Measurements from ENCODE around the gene FFAR2.
A peak's percentile ranks its signal among the peaks of the same experiment; 100 is the strongest.

The FFAR2 gene

DNA sequence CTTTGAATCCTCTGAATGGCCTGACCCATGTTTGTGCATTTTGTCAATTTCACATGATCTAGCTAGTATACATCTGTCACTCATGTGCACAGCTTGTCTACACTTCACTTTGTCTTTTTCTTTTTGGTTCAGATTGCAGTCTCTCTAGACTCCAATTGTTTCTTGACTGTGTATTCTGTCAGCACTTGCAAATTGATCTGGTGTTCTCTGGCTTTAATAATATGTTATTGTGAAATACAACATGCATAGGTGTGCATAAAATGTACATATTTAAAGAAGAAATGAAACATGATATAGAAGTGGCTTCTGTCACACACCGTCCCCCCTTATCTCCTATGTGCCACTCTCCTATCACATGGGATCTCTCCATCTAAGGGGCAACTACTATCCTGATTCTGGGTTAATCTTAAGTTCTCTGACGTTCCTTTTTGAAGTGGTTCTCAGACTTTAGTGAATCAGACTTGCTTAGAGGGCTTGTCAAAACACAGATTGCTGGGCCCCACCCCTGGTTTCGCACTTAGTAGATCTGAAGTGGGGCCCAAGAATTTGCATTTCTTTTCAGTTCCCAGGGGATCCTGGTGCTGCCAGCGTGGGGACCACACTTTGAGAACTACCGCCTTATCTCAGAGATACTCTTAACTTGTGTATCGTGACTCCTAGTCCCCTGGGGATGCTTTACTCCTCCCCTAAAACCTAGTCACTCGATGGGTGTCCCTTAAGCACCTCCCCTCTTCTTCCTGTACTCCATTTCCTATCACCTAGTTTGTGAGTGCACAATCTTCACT, 36.4 kb downstream of the FFAR2 start:
- DNase-seq (ENCODE audit: low read depth in 1 of 2, low spot score in 1 of 2) = no peak

DNA sequence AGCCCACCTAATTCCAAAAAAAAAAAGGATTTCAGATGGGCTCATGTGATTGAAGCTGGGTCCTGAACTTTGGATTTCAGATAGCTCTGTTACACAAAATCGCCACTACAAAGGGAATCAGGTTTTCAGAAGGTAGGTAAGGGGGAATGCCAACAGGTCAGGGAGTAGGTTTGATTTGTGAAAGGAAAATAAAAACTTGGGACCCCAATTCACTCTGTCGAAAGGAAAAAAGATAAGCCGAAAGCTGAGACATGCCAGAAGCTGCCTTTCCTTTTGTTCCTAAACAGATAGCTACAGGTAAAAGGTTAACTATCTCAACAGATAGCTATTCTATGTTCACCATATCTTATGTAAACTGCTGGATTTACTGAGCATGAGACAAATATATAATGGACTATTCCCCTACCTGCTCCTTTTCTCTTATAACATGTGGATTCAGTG, 38.2 kb downstream of the FFAR2 start:
- no peak for DNase-seq (ENCODE audit: low read depth in 1 of 2, low spot score in 1 of 2)

DNA sequence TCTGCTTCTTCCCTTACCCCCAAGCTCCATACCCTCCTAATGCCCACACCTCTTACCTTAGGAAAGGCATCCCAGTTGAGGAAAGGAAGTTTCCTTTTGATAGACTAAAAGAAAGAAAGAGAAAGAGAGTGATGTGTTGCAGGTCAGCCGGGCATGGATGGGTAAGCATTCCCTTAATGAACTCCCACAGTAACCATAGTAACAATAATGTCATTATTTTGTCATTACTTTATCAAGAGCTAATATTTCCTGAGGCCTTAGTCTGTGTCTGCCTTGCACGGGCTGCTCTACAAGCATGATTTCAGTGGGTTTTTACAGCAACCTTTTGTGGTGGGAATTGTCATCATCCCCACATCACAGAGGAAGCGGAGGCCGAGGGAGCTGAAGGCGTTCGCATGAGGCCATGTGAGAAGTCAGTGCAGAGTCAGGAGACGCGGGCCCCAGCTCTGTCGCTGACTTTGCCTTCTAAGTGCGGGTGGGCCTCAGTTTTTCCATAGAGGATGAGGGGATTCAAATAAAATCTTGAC, 39.7 kb downstream of the FFAR2 start:
- DNase-seq (ENCODE audit: low read depth in 1 of 2, low spot score in 1 of 2) = no peak

DNA sequence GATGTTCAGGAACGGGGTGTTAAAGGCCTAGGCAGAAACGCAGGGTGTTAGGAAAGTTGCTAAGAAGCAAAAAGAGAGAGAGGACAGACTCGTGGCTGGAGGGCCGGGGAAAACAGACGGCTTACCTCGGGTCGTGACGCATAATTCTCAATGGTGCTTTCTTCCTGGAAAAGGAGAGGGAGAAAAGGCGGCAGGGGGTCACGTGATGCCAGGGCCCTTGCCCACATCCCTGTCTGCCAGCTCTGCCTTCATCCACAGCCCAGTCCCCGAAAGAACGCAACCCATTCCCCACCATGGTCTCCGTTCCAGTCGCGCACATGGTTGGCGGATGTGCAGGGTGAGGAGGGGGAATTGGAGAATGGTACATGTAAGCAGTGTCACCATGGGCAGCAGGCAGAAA, 40.6 kb downstream of the FFAR2 start:
- DNase-seq (ENCODE audit: low read depth in 1 of 2, low spot score in 1 of 2) = no peak

DNA sequence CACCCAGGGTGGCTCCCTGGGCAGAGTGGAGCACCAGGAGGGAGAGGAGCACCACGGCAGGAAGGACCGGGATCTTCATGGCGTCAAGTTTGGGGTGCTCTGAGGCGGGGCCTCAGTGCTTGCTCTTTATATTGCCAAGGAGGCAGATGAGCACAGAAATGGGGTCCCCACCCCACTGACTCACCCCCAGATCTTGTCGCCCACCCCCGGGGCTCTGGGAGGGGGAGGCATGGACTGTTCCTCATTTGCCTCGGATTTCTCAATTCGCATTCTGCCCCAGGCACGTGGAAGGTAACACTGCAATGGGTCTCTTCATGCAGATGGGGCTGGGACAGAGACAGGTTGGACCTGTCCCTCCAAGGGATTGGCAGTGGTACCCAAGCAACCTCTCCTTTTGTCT, 42.3 kb downstream of the FFAR2 start, which contains the start of gene KRTDAP:
Gene KRTDAP, minus strand, starts transcription at position 101 of the 400 bp plus-strand sequence. Its CDS starts 22 bp downstream, at position 79.
- DNase-seq (ENCODE audit: low read depth in 1 of 2, low spot score in 1 of 2) = no peak

DNA sequence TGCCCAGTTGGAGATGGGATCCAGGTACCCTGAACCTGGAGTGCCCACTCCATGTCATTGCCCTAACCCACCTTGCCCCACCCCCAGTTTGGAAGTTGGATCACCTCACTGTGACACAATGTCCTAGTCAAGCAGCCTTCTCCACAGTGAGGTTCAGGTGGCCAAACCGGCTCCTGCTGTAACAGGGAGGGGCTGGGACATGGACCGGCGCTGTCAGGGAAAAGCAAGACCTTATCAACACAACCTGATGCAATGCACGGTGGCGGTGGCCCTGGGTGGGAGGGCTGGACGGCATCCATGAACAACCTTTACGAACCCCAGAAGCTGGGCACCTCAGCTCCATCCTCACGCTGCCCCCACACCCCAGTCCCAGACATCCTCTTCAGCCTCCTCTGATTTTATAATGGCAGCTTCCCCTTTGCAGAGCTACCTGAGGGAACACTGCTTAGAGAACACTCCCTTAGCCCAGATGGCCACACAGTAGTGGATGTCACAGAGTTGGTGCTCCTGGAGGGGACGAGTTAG, 43.8 kb downstream of the FFAR2 start:
- no peak for DNase-seq (ENCODE audit: low read depth in 1 of 2, low spot score in 1 of 2)

DNA sequence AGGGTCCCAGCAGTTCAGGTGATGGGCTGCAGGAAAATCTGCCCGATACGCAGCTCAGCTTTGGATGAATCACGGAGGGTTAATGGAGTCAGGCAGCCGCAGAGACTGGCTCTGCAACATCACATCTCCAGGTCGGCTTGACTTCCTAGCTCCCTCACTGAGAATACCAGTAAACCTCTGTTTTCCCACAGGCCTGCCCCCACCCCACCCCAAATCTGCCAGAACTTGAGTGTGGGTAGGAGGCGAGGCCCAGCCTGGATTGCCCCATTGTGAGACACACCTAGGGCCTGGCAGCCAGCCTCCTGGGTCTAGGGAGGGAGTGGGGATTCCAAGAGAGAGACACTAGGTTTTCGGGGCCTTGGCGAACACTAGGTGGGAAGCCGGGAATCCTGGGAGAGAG, 45.9 kb downstream of the FFAR2 start:
- no peak for DNase-seq (ENCODE audit: low read depth in 1 of 2, low spot score in 1 of 2)

DNA sequence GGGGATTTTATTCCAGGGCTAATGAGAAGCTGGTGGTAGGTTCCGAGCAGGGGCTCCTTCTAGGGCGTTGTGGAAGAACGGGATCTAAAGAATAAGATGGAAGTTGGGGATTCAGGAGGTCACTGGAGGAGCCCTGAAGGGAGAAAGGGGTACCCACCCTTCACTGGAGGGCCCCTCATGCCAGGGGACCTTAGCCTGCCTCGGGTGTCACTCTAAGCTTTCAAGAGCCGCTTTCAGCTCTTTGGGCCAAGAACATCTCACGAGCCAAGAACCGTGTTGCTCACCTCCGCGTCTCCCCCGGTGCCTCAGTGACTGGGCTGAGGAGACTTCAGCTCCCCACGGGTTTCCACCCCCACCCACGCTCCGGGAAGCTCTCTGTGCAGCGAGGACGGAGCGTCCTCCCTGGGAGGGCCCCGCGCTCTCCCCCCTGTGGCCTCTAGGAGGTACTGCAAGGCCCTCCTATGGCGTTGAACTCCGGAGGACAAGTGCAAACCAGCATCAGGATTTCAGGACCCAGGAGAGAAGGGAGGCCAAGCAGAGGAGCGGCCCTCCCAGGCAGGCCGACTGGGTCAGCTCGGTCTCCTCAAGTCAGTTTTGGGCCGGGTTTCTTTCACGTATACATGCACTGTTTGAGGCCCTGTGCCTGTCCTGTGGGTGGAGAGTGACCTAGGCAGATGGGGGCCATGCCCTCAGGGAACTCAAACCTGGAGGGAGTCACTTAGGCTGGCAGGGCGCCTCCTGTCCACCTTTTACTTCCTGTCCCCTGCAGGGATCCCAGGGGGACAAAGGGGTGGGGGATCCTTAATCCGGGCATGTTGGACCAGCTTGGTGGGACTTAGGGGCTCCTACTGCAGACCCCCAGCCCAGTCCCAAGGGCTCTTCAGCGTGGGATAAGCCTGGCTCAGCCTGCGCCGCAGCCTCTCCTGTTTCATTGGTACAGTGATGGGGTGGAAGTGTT, 47.3 kb downstream of the FFAR2 start:
- DNase-seq (ENCODE audit: low read depth in 1 of 2, low spot score in 1 of 2) = peak; percentile 33 to 57

DNA sequence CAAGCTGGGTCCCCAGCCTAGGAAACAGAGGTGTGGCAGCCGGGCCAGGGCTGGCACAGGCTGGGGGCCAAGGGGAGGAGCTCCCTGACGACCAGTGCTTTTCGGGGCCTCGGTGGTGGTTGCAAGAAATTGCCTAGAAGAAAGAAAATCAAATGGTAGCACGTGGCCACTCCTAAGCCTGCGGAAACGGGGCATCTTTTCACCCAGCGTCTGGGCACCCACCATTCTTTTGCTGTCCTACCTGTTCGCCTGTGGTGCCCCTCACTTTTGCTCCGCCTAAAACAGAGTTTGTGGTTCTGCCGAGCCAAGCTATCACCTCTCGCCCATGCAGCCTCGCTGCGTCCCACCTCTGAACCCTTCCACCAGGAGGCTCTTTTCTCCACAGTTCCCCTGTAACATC, 49.3 kb downstream of the FFAR2 start:
- no peak for DNase-seq (ENCODE audit: low read depth in 1 of 2, low spot score in 1 of 2)

DNA sequence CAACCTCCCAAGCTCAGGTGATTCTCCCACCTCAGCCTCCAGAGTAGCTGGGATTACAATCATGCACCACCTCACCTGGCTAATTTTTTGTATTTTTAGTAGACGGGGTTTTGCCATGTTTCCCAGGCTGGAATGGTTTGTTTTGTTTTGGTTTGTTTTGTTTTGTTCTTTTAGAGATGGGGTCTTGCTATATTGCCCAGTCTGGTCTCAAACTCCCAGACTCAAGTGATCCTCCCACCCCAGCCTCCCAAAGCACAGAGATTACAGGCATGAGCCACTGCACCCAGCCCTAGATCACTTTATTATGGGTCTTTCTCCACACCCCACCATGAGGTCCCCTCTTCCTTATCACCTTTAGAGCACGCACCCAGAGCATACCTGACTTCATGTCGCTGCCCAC, 50.2 kb downstream of the FFAR2 start:
- DNase-seq (ENCODE audit: low read depth in 1 of 2, low spot score in 1 of 2) = no peak

DNA sequence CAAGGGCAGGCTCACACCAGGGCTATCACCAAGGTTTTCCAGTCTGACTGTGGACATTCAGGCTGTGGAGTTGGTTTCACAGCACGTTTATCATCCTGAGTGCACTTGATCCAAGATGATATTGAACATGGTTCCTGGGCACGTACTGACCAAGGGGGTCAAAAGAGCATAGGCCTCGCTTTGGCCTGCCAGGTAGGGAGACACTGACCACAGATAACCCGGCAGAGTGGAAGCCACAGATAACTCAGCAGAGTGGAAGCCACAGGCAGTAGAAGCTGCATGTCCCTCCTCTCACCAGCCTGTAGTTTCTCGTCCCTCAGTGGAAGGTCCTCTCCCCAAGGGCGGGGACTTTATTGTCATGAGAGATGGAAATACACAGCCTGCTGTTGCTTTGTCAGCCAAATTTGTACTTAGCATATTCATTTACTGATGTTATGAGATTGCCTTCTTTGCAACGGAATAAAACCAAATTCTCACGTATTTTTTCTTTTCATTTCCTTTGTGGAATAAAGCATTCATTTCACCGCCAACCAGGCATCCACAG, 51.0 kb downstream of the FFAR2 start:
- DNase-seq (ENCODE audit: low read depth in 1 of 2, low spot score in 1 of 2) = no peak

DNA sequence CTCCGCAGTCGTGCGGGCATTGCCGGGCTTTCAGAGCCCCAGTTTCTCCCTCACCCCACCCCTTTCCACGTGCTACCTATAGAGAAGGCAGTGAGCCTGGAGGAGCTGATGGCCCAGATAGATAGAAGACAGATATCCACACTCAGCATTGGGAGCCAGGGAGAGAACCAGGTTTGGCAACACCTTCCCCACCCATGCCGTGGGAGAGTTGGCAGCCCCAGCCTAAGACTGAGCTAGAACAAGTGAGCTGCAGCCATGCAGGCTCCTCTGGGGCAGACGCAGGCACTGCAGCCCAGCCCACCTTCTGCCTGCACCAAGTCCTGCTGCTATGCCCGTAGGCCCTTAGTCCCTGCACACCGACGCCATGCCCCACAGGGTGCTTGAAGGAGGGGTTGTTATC, 52.6 kb downstream of the FFAR2 start:
- no peak for DNase-seq (ENCODE audit: low read depth in 1 of 2, low spot score in 1 of 2)

All from activated T-helper 1 cell treated with anti-CD3 and anti-CD28 coated beads, Interleukin-2, amount 50 U/mL, for 16 hours (primary cell).